ENCODE measurements around the gene MDM2.

DNA sequence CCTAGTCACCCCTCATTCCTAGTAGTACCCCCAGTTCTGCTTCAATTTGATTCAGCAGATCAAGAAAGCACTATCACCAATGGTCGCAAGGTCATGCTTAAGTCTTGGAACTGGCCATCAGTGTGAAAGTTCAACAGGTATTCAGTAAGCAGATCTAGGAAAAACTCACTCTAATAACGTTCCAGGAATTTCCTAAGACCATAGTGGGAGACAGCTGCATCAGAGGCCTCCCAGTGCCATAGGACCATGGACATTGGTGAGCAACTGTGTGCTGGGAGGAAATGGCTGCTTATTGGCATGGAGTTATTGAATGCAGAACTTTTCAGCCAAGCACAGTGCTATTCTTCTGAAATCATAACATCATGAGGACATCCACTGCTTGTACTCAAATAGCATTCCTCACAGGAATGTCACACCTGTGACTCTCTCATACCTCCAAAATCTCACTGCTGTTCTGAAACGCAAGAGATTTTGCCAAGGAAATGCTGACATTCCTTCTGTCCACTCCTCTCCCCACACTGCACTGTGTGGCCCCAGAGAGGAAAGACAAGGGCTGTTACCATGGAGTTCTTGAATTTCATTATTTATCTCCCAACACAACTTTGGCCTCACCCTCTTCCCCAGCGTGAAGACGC, 30.9 kb upstream of the MDM2 start:
- TF ChIP-seq, protein P1, sequence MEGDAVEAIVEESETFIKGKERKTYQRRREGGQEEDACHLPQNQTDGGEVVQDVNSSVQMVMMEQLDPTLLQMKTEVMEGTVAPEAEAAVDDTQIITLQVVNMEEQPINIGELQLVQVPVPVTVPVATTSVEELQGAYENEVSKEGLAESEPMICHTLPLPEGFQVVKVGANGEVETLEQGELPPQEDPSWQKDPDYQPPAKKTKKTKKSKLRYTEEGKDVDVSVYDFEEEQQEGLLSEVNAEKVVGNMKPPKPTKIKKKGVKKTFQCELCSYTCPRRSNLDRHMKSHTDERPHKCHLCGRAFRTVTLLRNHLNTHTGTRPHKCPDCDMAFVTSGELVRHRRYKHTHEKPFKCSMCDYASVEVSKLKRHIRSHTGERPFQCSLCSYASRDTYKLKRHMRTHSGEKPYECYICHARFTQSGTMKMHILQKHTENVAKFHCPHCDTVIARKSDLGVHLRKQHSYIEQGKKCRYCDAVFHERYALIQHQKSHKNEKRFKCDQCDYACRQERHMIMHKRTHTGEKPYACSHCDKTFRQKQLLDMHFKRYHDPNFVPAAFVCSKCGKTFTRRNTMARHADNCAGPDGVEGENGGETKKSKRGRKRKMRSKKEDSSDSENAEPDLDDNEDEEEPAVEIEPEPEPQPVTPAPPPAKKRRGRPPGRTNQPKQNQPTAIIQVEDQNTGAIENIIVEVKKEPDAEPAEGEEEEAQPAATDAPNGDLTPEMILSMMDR (IDR thresholded peaks at IDR 0.05) = no peak
- no peak for TF ChIP-seq POLR2A (IDR thresholded peaks at IDR 0.05)

All from breast epithelium (tissue), 3 donors.